Astrocyte of the spinal cord (primary cell): ENCODE measurements around the gene NEU4.
A peak's percentile ranks its signal among the peaks of the same experiment; 100 is the strongest.

Source experiments
- DNase-seq: peaks from one replicate; pipeline ENCODE4 v3.0.0; 2011; ENCODE audit warnings: low read depth, low spot score
- H3K4me3 ChIP-seq: 2 replicates; pipeline ENCODE4 v1.5.1; 2011; ENCODE audit warnings: low read depth, mild to moderate bottlenecking, low read length, moderate library complexity
- CTCF ChIP-seq: IDR thresholded peaks from 2 replicates; pipeline ENCODE4 v1.5.1; 2012; ENCODE audit warnings: low read depth, mild to moderate bottlenecking, low read length, inconsistent platforms
- in situ Hi-C: cut with HindIII; loops from 2 replicates; pipeline ENCODE4 v1.10.0; 2017; ENCODE audit warnings: low sequenced_read_pairs

NEU4 gene

GRCh38 chr2:241843321-241844065 is 34.5 kb downstream of the NEU4 start:
- TF ChIP-seq CTCF, result no peak
- no peak overlapping the region for H3K4me3 ChIP-seq
- in situ Hi-C loops, result no loop called here
- DNase-seq, result no peak

GRCh38 chr2:241844066-241844728 is 35.2 kb downstream of the NEU4 start:
- DNase-seq, result peak; percentile 14
- no peak for TF ChIP-seq CTCF
- in situ Hi-C loops, result no loop called here
- H3K4me3 ChIP-seq, result peak overlapping the region; percentile 13

GRCh38 chr2:241844831-241845578 is 36.0 kb downstream of the NEU4 start:
- no peak overlapping the region for H3K4me3 ChIP-seq
- no peak for TF ChIP-seq CTCF
- in situ Hi-C loops, result no loop called here
- DNase-seq, result no peak

- no peak for DNase-seq
- in situ Hi-C loops, result no loop called here
- no peak for TF ChIP-seq CTCF
- no peak overlapping the region for H3K4me3 ChIP-seq
These were observed 37.4 kb downstream of the NEU4 start for GRCh38 chr2:241846406-241846805.

GRCh38 chr2:241848761-241849615 is 40.0 kb downstream of the NEU4 start:
- H3K4me3 ChIP-seq, result no peak overlapping the region
- DNase-seq, result no peak
- TF ChIP-seq CTCF, result no peak
- in situ Hi-C loops, result no loop called here
